H9 (cell line): ENCODE data around the gene GPC6. TPM values are rescaled to one million over a fixed set of nuclear protein-coding genes. Genes with fewer than 3 reads are reported as not detected.

Source experiments
- DNase-seq: peaks from one replicate; pipeline ENCODE4 v3.0.0-alpha.2; 2017
- H2AFZ ChIP-seq: one replicate; pipeline ENCODE4 v1.6.1; 2013; ENCODE audit warnings: mild to moderate bottlenecking, low read length, control low read depth, moderate library complexity
- H2AK5ac ChIP-seq: 2 replicates; pipeline ENCODE4 v1.6.1; 2013; ENCODE audit warnings: low read length, control low read depth, mixed read lengths; ENCODE audit not compliant: insufficient read length
- H2BK120ac ChIP-seq: one replicate; pipeline ENCODE4 v1.6.1; 2013; ENCODE audit warnings: low read depth, mild to moderate bottlenecking, low read length, control low read depth, inconsistent platforms; ENCODE audit not compliant: poor library complexity, severe bottlenecking
- H2BK12ac ChIP-seq: 2 replicates; pipeline ENCODE4 v1.6.1; 2013; ENCODE audit warnings: low read length, control low read depth, mixed read lengths, low read depth; ENCODE audit not compliant: insufficient read length
- H2BK15ac ChIP-seq: 2 replicates; pipeline ENCODE4 v1.6.1; 2013; ENCODE audit warnings: low read depth, low read length, control low read depth
- H2BK20ac ChIP-seq: one replicate; pipeline ENCODE4 v1.6.1; 2013; ENCODE audit warnings: low read depth, mild to moderate bottlenecking, low read length, control low read depth, inconsistent platforms; ENCODE audit not compliant: poor library complexity, severe bottlenecking
- H2BK5ac ChIP-seq: 2 replicates; pipeline ENCODE4 v1.6.1; 2013; ENCODE audit warnings: low read length, control low read depth, mixed read lengths; ENCODE audit not compliant: insufficient read length
- H3K14ac ChIP-seq: 2 replicates; pipeline ENCODE4 v1.6.1; 2013; ENCODE audit warnings: low read length, control low read depth; ENCODE audit not compliant: insufficient read depth
- H3K18ac ChIP-seq: 2 replicates; pipeline ENCODE4 v1.6.1; 2013; ENCODE audit warnings: low read depth, mild to moderate bottlenecking, mixed read lengths, low read length, control low read depth; ENCODE audit not compliant: insufficient read length
- H3K23ac ChIP-seq: 2 replicates; pipeline ENCODE4 v1.6.1; 2013; ENCODE audit warnings: low read length, control low read depth, mixed read lengths, low read depth; ENCODE audit not compliant: insufficient read length
- H3K23me2 ChIP-seq: 2 replicates; pipeline ENCODE4 v1.6.1; 2013; ENCODE audit warnings: low read depth, mild to moderate bottlenecking, mixed read lengths, low read length, control low read depth; ENCODE audit not compliant: insufficient read length, poor library complexity, severe bottlenecking
- H3K27ac ChIP-seq: 2 replicates; pipeline ENCODE4 v1.5.1; 2013; ENCODE audit warnings: low read length, control low read depth, mixed read lengths, low read depth; ENCODE audit not compliant: insufficient read length
- H3K27me3 ChIP-seq: 2 replicates; pipeline ENCODE4 v1.6.1; 2013; ENCODE audit warnings: low read length, control low read depth, inconsistent platforms; ENCODE audit not compliant: insufficient read depth
- H3K4ac ChIP-seq: 2 replicates; pipeline ENCODE4 v1.6.1; 2013; ENCODE audit warnings: low read depth, mild to moderate bottlenecking, control low read depth, inconsistent platforms, low read length, moderate library complexity
- H3K4me1 ChIP-seq: 2 replicates; pipeline ENCODE4 v1.6.1; 2013; ENCODE audit warnings: low read length, control low read depth, inconsistent platforms; ENCODE audit not compliant: insufficient read depth
- H3K4me2 ChIP-seq: 2 replicates; pipeline ENCODE4 v1.6.1; 2013; ENCODE audit warnings: low read length, control low read depth, mixed read lengths; ENCODE audit not compliant: insufficient read length, insufficient read depth
- H3K56ac ChIP-seq: 2 replicates; pipeline ENCODE4 v1.6.1; 2013; ENCODE audit warnings: low read depth, mild to moderate bottlenecking, mixed read lengths, low read length, control low read depth; ENCODE audit not compliant: insufficient read length
- H3K79me1 ChIP-seq: 2 replicates; pipeline ENCODE4 v1.6.1; 2013; ENCODE audit warnings: low read depth, mild to moderate bottlenecking, moderate library complexity, low read length, control low read depth, inconsistent platforms; ENCODE audit not compliant: insufficient read depth, poor library complexity, severe bottlenecking
- H3K79me2 ChIP-seq: 2 replicates; pipeline ENCODE4 v1.6.1; 2013; ENCODE audit warnings: low read length, control low read depth, inconsistent platforms; ENCODE audit not compliant: insufficient read depth
- H3K9ac ChIP-seq: 2 replicates; pipeline ENCODE4 v1.6.1; 2013; ENCODE audit warnings: low read length, control low read depth, mixed read lengths; ENCODE audit not compliant: insufficient read length; ENCODE audit errors: extremely low read depth
- H3K9me3 ChIP-seq: one replicate; pipeline ENCODE4 v1.6.1; 2013; ENCODE audit warnings: low read depth, low read length, inconsistent platforms; ENCODE audit not compliant: control insufficient read depth
- H3T11ph ChIP-seq: one replicate; pipeline ENCODE4 v1.6.1; 2013; ENCODE audit warnings: mild to moderate bottlenecking, low read length, control low read depth, inconsistent platforms
- H4K20me1 ChIP-seq: one replicate; pipeline ENCODE4 v1.6.1; 2013; ENCODE audit not compliant: control insufficient read depth, insufficient read length, insufficient read depth
- H4K5ac ChIP-seq: 2 replicates; pipeline ENCODE4 v1.6.1; 2013; ENCODE audit warnings: low read depth, mild to moderate bottlenecking, mixed read lengths, low read length, control low read depth; ENCODE audit not compliant: insufficient read length
- H4K8ac ChIP-seq: replicated peaks from 2 replicates; pipeline ENCODE4 v1.6.1; 2013; ENCODE audit warnings: low read length, control low read depth, mixed read lengths, low read depth; ENCODE audit not compliant: insufficient read length
- H4K91ac ChIP-seq: 2 replicates; pipeline ENCODE4 v1.6.1; 2013; ENCODE audit warnings: low read depth, mild to moderate bottlenecking, moderate library complexity, mixed read lengths, low read length, control low read depth; ENCODE audit not compliant: insufficient read length
- H3K27ac Mint-ChIP-seq, 3 experiments: 2 replicates in 2 of 3; 3 replicates in 1 of 3; pipeline ENCODE4 v1.8.0; 2020 to 2021; ENCODE audit warnings: mixed read lengths in 3 of 3, mild to moderate bottlenecking in 1 of 3, moderate library complexity in 1 of 3
- H3K27me3 Mint-ChIP-seq: 2 replicates; pipeline ENCODE4 v1.8.0; 2021; ENCODE audit warnings: low read depth, mild to moderate bottlenecking, moderate library complexity, mixed read lengths
- H3K36me3 Mint-ChIP-seq, 3 experiments: 2 replicates in 2 of 3; 3 replicates in 1 of 3; pipeline ENCODE4 v1.8.0; 2020 to 2021; ENCODE audit warnings: low read depth in 3 of 3, mixed read lengths in 3 of 3; ENCODE audit not compliant: insufficient read depth in 1 of 3
- H3K4me1 Mint-ChIP-seq, 2 experiments: 2 replicates each; pipeline ENCODE4 v1.8.0; 2020; ENCODE audit warnings: mixed read lengths in 2 of 2
- H3K4me3 Mint-ChIP-seq, 2 experiments: 2 replicates in 1 of 2; 3 replicates in 1 of 2; pipeline ENCODE4 v1.8.0; 2020 to 2021; ENCODE audit warnings: mild to moderate bottlenecking in 2 of 2, mixed read lengths in 2 of 2, moderate library complexity in 1 of 2
- H3K9me3 Mint-ChIP-seq, 2 experiments: 2 replicates in 1 of 2; 3 replicates in 1 of 2; pipeline ENCODE4 v1.8.0; 2020; ENCODE audit warnings: mild to moderate bottlenecking in 2 of 2, mixed read lengths in 2 of 2, moderate library complexity in 1 of 2
- CTCF ChIP-seq: fragments of 200-600 bp; sonication (generic); conservative IDR thresholded peaks from 3 replicates; pipeline ENCODE4 v1.8.0; 2021; ENCODE audit warnings: antibody characterized with exemption, mild to moderate bottlenecking
- WGBS: extraction: QIAGEN DNeasy Blood & Tissue Kit; methylation state at CpG from one replicate; pipeline ENCODE4 v1.1.7; 2013; ENCODE audit warnings: missing lambda C conversion rate, low lambda C conversion rate, mixed read lengths; ENCODE audit not compliant: insufficient read length; ENCODE audit errors: extremely low coverage; 5-methylcytosine and 5-hydroxymethylcytosine counted together
- total RNA-seq: library from RNA; stranded (reverse); gene quantifications from 2 replicates; pipeline ENCODE4 v1.2.1, GENCODE V29; 2021

The GPC6 gene
- total RNA-seq, 1 experiment from 2014 or later: 15.6 TPM

GRCh38 chr13:93238711-93239110 lies 12.1 kb downstream of the GPC6 start:
- Histone ChIP-seq H3T11ph (no peak overlapping the region), H3K23ac (no peak overlapping the region), H3K14ac (no peak overlapping the region), H3K4me2 (no peak overlapping the region), H3K27me3 (no peaks in the 10 kb centered on the region), H3K56ac (no peak overlapping the region), H2AFZ (no peak overlapping the region), H3K23me2 (no peaks in the 10 kb centered on the region), H4K5ac (no peak overlapping the region), H3K9me3 (no peaks in the 10 kb centered on the region), H3K4me1 (no peaks in the 10 kb centered on the region; the same call in 1 of the 2 replicates), H3K9ac (no peak overlapping the region), H2BK120ac (no peak overlapping the region), H2BK15ac (no peak overlapping the region), H3K27ac (no peak overlapping the region), H2AK5ac (no peak overlapping the region), H4K20me1 (no peaks in the 10 kb centered on the region), H3K4ac (no peak overlapping the region), H3K79me2 (peaks cover 17% of the 10 kb centered on the region; the same call in 1 of the 2 replicates), H2BK5ac (no peak overlapping the region), H4K91ac (no peak overlapping the region), H2BK20ac (no peak overlapping the region), H2BK12ac (no peak overlapping the region), H4K8ac (no peak overlapping the region), H3K79me1 (no peaks in the 10 kb centered on the region), H3K18ac (no peak overlapping the region)
- H3K4me3 Mint-ChIP-seq: no peak overlapping the region
- H3K9me3 Mint-ChIP-seq: peaks cover 13 to 23% of the 10 kb centered on the region in 2 experiments; a peak in 4 of 5 replicates
- no CpG with 5 or more reads among the region's 1 CpG for WGBS
- no peak for DNase-seq
- peaks cover 24 to 31% of the 10 kb centered on the region in 2 experiments for H3K4me1 Mint-ChIP-seq
- TF ChIP-seq CTCF: no peak
- H3K27ac Mint-ChIP-seq: no peak overlapping the region
- H3K36me3 Mint-ChIP-seq: peaks cover 22 to 36% (median 27%) of the 10 kb centered on the region in 3 experiments
- H3K27me3 Mint-ChIP-seq: peaks cover 2% of the 10 kb centered on the region; the same call in 1 of the 2 replicates
